HCT116 (cell line): ENCODE measurements around the gene ERC1.

Source experiments
- ATF3 ChIP-seq: IDR thresholded peaks from 2 replicates; pipeline ENCODE4 v1.6.1; 2012
- CEBPB ChIP-seq: IDR thresholded peaks from 2 replicates; pipeline ENCODE4 v1.6.1; 2012; ENCODE audit warnings: low read depth
- CTCF ChIP-seq, 3 experiments: fragments of 200-600 bp in 1 of 3; sonication (generic) in 1 of 3; IDR thresholded peaks in 2 of 3; conservative IDR thresholded peaks in 1 of 3; 2 replicates each; pipeline ENCODE4 v1.5.1; 2012 to 2017; ENCODE audit warnings: low read depth in 2 of 3, low read length in 2 of 3, antibody characterized with exemption in 1 of 3, borderline replicate concordance in 1 of 3, control low read depth in 1 of 3, mild to moderate bottlenecking in 1 of 3, mixed read lengths in 1 of 3, mixed run types in 1 of 3, moderate library complexity in 1 of 3; ENCODE audit not compliant: insufficient read depth in 1 of 3
- EZH2 ChIP-seq: fragments of 200-600 bp; sonication (generic); IDR thresholded peaks from 2 replicates; pipeline ENCODE4 v1.6.1; 2017; ENCODE audit warnings: antibody characterized with exemption, mixed run types
- EZH2phosphoT487 ChIP-seq: fragments of 200-600 bp; IDR thresholded peaks from 2 replicates; pipeline ENCODE4 v1.6.1; 2018; ENCODE audit warnings: antibody characterized with exemption, borderline replicate concordance
- MAX ChIP-seq: IDR thresholded peaks from 2 replicates; pipeline ENCODE4 v1.6.1; 2012
- POLR2A ChIP-seq: IDR thresholded peaks from 2 replicates; pipeline ENCODE4 v1.7.0; 2011; ENCODE audit warnings: borderline replicate concordance; ENCODE audit not compliant: insufficient read depth, insufficient read length; ENCODE audit errors: extremely low read depth
- POLR2AphosphoS5 ChIP-seq: IDR thresholded peaks from 2 replicates; pipeline ENCODE4 v1.6.1; 2011; ENCODE audit warnings: mild to moderate bottlenecking, low read depth, low read length, moderate library complexity
- REST ChIP-seq: IDR thresholded peaks from 2 replicates; pipeline ENCODE4 v1.6.1; 2012; ENCODE audit warnings: low read depth
- SIN3A ChIP-seq: IDR thresholded peaks from 2 replicates; pipeline ENCODE4 v1.6.1; 2012; ENCODE audit warnings: low read depth
- SP1 ChIP-seq: IDR thresholded peaks from 2 replicates; pipeline ENCODE4 v1.6.1; 2012; ENCODE audit warnings: low read depth
- YY1 ChIP-seq: IDR thresholded peaks from 2 replicates; pipeline ENCODE4 v1.6.1; 2011; ENCODE audit warnings: low read length, low read depth, moderate library complexity, mild to moderate bottlenecking; ENCODE audit not compliant: insufficient replicate concordance; ENCODE audit errors: extremely low read depth
- ZBTB33 ChIP-seq: IDR thresholded peaks from 2 replicates; pipeline ENCODE4 v1.6.1; 2011; ENCODE audit warnings: mild to moderate bottlenecking, low read length, moderate library complexity; ENCODE audit not compliant: insufficient replicate concordance; ENCODE audit errors: extremely low read depth
- ZFX ChIP-seq: fragments of 450-650 bp; IDR thresholded peaks from 2 replicates; pipeline ENCODE4 v1.6.1; 2017

GRCh38 chr12:1064317-1064716, 73.3 kb downstream of the ERC1 start:
- no peak for TF ChIP-seq ATF3
- TF ChIP-seq POLR2AphosphoS5 = no peak
- no peak for TF ChIP-seq CTCF (IDR thresholded peaks at IDR 0.05 in 2 of 3, conservative IDR thresholded peaks at IDR 0.05 in 1 of 3; ENCODE audit: borderline replicate concordance in 1 of 3, insufficient read depth in 1 of 3, low read depth in 2 of 3, low read length in 2 of 3)
- TF ChIP-seq POLR2A = no peak
- TF ChIP-seq REST = no peak
- no peak for TF ChIP-seq YY1
- TF ChIP-seq EZH2phosphoT487 = no peak
- no peak for TF ChIP-seq ZFX
- no peak for TF ChIP-seq EZH2
- TF ChIP-seq ZBTB33 = no peak
- no peak for TF ChIP-seq SP1
- no peak for TF ChIP-seq SIN3A
- TF ChIP-seq CEBPB = no peak
- TF ChIP-seq MAX = no peak
